ENCODE measurements around the gene SNX13. TPM values are rescaled to one million over a fixed set of nuclear protein-coding genes. Genes with fewer than 3 reads are reported as not detected.

The SNX13 gene
- total RNA-seq, 4 donors from 2014 or later, result 45.7 to 78.8 (median 67.3) TPM

DNA sequence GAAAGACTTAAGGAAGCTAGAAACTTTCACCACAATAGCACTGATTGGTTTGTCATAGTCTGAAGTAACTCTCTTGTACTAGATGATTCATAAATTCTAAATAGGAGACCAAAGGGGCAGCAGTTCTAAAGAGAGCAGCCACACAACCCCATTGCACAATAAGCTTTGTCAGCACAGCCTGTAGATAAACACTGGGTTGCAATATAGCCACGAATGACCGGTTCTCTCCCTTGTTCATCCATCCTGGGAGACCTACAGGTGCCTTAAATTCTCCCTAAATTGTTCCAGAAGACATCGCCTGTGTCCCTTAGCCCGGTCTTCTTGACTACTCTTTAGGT lies 167.0 kb downstream of the SNX13 start:
- TF ChIP-seq POLR2A (IDR thresholded peaks at IDR 0.05), result no peak
- 78 to 82% methylated on average over 4 of the region's 4 CpGs for WGBS, 2 donors
- H3K4me3 ChIP-seq (ENCODE audit: low read depth, poor library complexity, severe bottlenecking), result no peak overlapping the region
- intact Hi-C loops (cut with DNase I; ENCODE audit: low total_unique reads), result no loop called here
- peak in 1 of 2 donors; percentile 61 for DNase-seq (ENCODE audit: low spot score in 2 of 2)

DNA sequence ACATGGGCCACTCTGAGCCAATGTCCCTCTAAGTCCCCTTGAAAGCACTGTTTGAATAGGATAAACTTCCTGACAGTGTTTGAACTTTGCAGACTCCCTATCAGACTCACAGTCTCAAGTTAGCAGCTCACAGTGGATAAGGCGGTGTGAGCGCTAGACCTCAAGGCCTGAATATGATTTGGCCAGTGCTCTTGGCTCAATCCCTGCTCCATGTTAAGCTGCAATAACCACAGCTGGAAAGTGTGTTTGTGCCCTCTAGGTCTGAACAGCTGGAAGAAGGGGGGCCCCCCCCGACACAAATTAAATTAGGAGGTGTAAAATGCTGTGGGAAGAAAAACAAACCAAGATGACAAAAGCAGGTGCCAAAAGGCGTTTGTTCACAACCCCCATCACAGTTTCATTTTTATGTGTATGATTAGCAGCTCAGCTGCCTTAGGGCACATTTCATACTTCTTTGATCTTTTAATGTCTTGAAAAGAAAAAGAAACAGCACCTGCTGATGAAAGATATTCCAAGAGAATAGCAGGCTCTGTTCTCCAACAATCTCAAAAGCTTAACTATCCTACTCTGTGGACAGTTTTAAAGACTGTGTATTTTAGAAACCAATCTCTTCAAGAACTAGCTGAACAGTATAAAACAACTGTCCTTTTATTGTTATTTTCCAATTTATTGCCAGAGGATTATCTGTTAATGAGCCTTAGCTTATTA lies 167.6 kb downstream of the SNX13 start:
- TF ChIP-seq POLR2A (IDR thresholded peaks at IDR 0.05), result no peak
- TF ChIP-seq, protein P1, sequence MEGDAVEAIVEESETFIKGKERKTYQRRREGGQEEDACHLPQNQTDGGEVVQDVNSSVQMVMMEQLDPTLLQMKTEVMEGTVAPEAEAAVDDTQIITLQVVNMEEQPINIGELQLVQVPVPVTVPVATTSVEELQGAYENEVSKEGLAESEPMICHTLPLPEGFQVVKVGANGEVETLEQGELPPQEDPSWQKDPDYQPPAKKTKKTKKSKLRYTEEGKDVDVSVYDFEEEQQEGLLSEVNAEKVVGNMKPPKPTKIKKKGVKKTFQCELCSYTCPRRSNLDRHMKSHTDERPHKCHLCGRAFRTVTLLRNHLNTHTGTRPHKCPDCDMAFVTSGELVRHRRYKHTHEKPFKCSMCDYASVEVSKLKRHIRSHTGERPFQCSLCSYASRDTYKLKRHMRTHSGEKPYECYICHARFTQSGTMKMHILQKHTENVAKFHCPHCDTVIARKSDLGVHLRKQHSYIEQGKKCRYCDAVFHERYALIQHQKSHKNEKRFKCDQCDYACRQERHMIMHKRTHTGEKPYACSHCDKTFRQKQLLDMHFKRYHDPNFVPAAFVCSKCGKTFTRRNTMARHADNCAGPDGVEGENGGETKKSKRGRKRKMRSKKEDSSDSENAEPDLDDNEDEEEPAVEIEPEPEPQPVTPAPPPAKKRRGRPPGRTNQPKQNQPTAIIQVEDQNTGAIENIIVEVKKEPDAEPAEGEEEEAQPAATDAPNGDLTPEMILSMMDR (IDR thresholded peaks at IDR 0.05), result no peak
- no peak for DNase-seq (ENCODE audit: low spot score in 2 of 2)
- no peak overlapping the region for H3K4me3 ChIP-seq (ENCODE audit: low read depth, poor library complexity, severe bottlenecking)
- intact Hi-C loops (cut with DNase I; ENCODE audit: low total_unique reads), result no loop called here
- 33 to 35% methylated on average over 4 of the region's 4 CpGs for WGBS, 2 donors

DNA sequence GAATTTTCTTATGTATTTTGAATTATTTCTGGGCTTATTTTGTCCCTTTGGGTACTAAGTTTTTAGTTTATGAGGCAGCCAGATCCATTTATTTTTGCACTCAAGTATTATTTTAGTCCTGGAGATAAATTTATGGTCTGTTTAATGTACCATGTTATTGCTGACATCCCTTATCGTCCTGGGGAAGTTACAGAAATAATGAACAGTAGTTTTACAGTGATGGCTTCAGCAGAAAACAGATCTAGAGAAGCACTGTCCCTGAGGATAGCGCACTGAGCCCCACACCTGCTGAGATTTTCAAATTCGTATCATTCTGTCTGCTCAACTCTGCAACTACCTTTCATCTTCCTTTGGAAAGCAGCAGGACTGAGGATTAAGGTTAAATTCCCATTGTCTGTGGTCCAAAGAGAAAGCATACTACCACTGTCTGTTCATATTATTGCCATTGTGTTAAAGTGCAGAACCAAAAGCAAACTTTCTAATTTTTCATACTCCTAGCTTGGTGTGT lies 168.3 kb downstream of the SNX13 start:
- no peak overlapping the region for H3K4me3 ChIP-seq (ENCODE audit: low read depth, poor library complexity, severe bottlenecking)
- TF ChIP-seq POLR2A (IDR thresholded peaks at IDR 0.05), result no peak
- TF ChIP-seq, protein P1 (IDR thresholded peaks at IDR 0.05), result no peak
- no peak for DNase-seq (ENCODE audit: low spot score in 2 of 2)
- intact Hi-C loops (cut with DNase I; ENCODE audit: low total_unique reads), result no loop called here
- WGBS, 2 donors, result 70 to 73% methylated on average over 3 of the region's 3 CpGs

DNA sequence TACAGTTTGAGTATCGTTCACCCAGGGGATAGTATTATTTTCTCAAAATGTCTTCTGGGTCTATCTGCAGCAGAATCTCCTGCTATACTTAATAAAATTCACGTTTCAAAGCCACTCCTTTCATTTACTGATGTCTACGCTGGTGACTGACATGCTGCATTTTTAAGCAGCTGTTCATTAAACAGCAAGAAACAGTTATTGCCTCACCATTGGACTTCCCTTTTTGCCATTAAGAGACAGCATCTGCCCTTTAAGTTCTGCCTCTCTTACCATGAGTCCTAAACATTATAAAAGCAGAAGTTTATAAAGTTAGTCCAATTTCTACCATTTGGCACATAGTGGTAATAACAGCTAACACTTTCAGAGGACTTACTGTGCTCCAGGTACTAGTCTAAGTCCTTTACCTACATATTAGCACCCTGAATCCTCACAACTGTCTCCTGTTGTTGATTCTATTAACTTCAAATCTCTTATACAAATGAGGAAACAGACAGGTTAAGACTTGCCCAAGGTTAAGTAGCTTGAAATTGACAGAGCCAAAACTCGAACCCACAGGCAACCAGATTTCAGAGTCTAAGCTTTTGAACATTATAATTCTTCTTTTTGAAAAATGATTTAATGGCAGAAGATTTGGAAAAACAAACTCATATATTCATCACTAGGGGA lies 169.5 kb downstream of the SNX13 start:
- H3K4me3 ChIP-seq (ENCODE audit: low read depth, poor library complexity, severe bottlenecking), result no peak overlapping the region
- no peak for DNase-seq (ENCODE audit: low spot score in 2 of 2)
- 53 to 55% methylated on average over 4 of the region's 4 CpGs for WGBS, 2 donors
- intact Hi-C loops (cut with DNase I; ENCODE audit: low total_unique reads), result no loop called here
- no peak for TF ChIP-seq POLR2A (IDR thresholded peaks at IDR 0.05)
- TF ChIP-seq, protein P1 (IDR thresholded peaks at IDR 0.05), result no peak

DNA sequence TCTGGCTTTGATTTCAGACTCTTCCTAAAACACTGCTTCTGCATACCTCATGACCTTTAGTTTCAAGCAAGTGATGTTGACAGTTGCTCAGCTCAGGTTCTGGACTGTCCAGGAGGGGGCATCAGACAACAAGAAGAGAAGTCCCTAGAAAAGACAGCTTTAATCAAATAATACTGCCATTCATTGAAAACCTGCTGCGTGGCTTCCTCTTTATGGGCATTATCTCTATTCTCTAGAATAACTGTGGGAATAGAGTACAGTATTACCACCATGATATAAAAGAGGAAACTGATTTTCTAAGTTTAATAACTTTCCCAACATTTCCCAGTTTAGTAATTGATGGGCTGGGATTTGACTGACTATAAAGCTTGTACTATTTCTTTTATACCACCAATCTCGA lies 170.4 kb downstream of the SNX13 start:
- WGBS, 2 donors, result 31 to 35% methylated on average over 2 of the region's 2 CpGs
- TF ChIP-seq POLR2A (IDR thresholded peaks at IDR 0.05), result no peak
- TF ChIP-seq, protein P1 (IDR thresholded peaks at IDR 0.05), result no peak
- peak; percentile 55 to 87 for DNase-seq (ENCODE audit: low spot score in 2 of 2)
- intact Hi-C loops (cut with DNase I; ENCODE audit: low total_unique reads), result loop anchor here (10.0 kb wide), 1 partner anchor 575 kb away; no protein-coding TSS in a partner anchor
- H3K4me3 ChIP-seq (ENCODE audit: low read depth, poor library complexity, severe bottlenecking), result no peak overlapping the region

DNA sequence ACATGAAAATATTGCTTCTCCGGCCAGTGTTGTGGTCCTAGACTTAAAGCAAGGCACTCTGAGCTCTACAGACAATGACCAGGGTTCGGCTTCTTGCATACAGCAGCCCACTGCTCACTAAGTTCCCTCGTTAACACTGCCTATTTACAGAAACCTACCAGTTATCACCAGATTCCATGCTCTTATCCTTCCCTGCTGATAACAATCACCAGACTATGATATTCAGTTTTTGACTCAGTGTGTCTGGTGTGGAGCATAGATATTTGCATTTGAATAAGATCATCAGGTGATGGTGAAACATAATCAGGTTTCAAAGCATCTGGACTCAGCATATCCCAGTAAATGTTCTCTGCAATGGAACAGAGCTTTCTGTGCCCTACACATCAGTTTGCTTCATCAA lies 182.3 kb downstream of the SNX13 start:
- no peak overlapping the region for H3K4me3 ChIP-seq (ENCODE audit: low read depth, poor library complexity, severe bottlenecking)
- WGBS, 2 donors, result 90 to 92% methylated on average over 3 of the region's 3 CpGs
- DNase-seq (ENCODE audit: low spot score in 2 of 2), result no peak
- no peak for TF ChIP-seq POLR2A (IDR thresholded peaks at IDR 0.05)
- TF ChIP-seq, protein P1 (IDR thresholded peaks at IDR 0.05), result no peak
- intact Hi-C loops (cut with DNase I; ENCODE audit: low total_unique reads), result no loop called here

Data from lower leg skin (tissue), 4 donors.